HEK293 (cell line): Measurements from ENCODE around the gene EME2.

Experiments
- CTCF ChIA-PET: fragments of 350-600 bp; formaldehyde crosslinking; extraction: SDS; loops from one replicate; lab custom pipeline; 2021; ENCODE audit warnings: antibody characterized with exemption; lab: Yijun Ruan, JAX
- POLR2A ChIA-PET: fragments of 300-600 bp; formaldehyde crosslinking; extraction: SDS; loops from one replicate; lab custom pipeline; 2020; ENCODE audit warnings: antibody characterized with exemption, inconsistent platforms; lab: Yijun Ruan, JAX
- H3K27ac ChIP-seq: fragments of 200-500 bp; sonication (Bioruptor generic); 2 replicates; pipeline ENCODE4 v1.5.1; 2014; ENCODE audit warnings: low read depth, low read length, control low read depth, inconsistent platforms; ENCODE audit errors: extremely low read depth
- H3K36me3 ChIP-seq, 2 experiments: fragments of 200-500 bp in 1 of 2; sonication (Bioruptor generic) in 1 of 2; 1 replicate in 1 of 2; 2 replicates in 1 of 2; pipeline ENCODE4 v1.5.1; 2014 to 2017; ENCODE audit warnings: inconsistent platforms in 2 of 2, low read length in 2 of 2; ENCODE audit not compliant: control insufficient read depth in 2 of 2, insufficient read depth in 1 of 2
- H3K4me1 ChIP-seq: fragments of 200-500 bp; sonication (Bioruptor generic); 2 replicates; pipeline ENCODE4 v1.5.1; 2014; ENCODE audit warnings: mild to moderate bottlenecking, low read length, inconsistent platforms; ENCODE audit not compliant: control insufficient read depth, insufficient read depth
- H3K4me3 ChIP-seq: 2 replicates; pipeline ENCODE4 v1.5.1; 2011; ENCODE audit warnings: low read depth, mild to moderate bottlenecking, control low read depth, low read length, moderate library complexity
- H3K9me3 ChIP-seq: fragments of 200-500 bp; sonication (Bioruptor generic); 2 replicates; pipeline ENCODE4 v1.5.1; 2014; ENCODE audit warnings: low read depth, low read length, inconsistent platforms; ENCODE audit not compliant: control insufficient read depth, insufficient read depth
- RBAK ChIP-seq: fragments of 450-650 bp; formaldehyde crosslinking; IDR thresholded peaks from 2 replicates; pipeline ENCODE4 v1.5.1; 2016; ENCODE audit warnings: missing biosample characterization, missing genetic modification characterization
- SALL2 ChIP-seq: fragments of 450-650 bp; formaldehyde crosslinking; IDR thresholded peaks from 2 replicates; pipeline ENCODE4 v1.5.0; 2017; ENCODE audit warnings: missing biosample characterization, mild to moderate bottlenecking, missing genetic modification characterization, borderline replicate concordance
- ZIC2 ChIP-seq: fragments of 450-650 bp; formaldehyde crosslinking; IDR thresholded peaks from 2 replicates; pipeline ENCODE4 v1.5.1; 2016; ENCODE audit warnings: missing biosample characterization, missing genetic modification characterization
- ZNF112 ChIP-seq: fragments of 450-650 bp; formaldehyde crosslinking; IDR thresholded peaks from 2 replicates; pipeline ENCODE4 v1.5.0; 2017; ENCODE audit warnings: missing biosample characterization, missing genetic modification characterization
- ZNF175 ChIP-seq: fragments of 450-650 bp; formaldehyde crosslinking; IDR thresholded peaks from 2 replicates; pipeline ENCODE4 v1.5.1; 2016; ENCODE audit warnings: missing biosample characterization, missing genetic modification characterization
- ZNF2 ChIP-seq: fragments of 450-650 bp; formaldehyde crosslinking; IDR thresholded peaks from 2 replicates; pipeline ENCODE4 v1.5.1; 2016; ENCODE audit warnings: missing biosample characterization, missing genetic modification characterization
- ZNF391 ChIP-seq: fragments of 450-650 bp; formaldehyde crosslinking; IDR thresholded peaks from 2 replicates; pipeline ENCODE4 v1.5.1; 2016; ENCODE audit warnings: low read depth, missing biosample characterization, missing genetic modification characterization, borderline replicate concordance
- ZNF544 ChIP-seq: fragments of 450-650 bp; formaldehyde crosslinking; IDR thresholded peaks from 2 replicates; pipeline ENCODE4 v1.5.0; 2017; ENCODE audit warnings: missing biosample characterization, missing genetic modification characterization
- ZNF548 ChIP-seq: fragments of 450-650 bp; formaldehyde crosslinking; IDR thresholded peaks from 2 replicates; pipeline ENCODE4 v1.5.1; 2016; ENCODE audit warnings: missing biosample characterization, missing genetic modification characterization
- ZNF558 ChIP-seq: fragments of 450-650 bp; formaldehyde crosslinking; IDR thresholded peaks from 2 replicates; pipeline ENCODE4 v1.5.1; 2016; ENCODE audit warnings: missing biosample characterization, missing genetic modification characterization
- ZNF610 ChIP-seq: fragments of 450-650 bp; formaldehyde crosslinking; IDR thresholded peaks from 2 replicates; pipeline ENCODE4 v1.5.1; 2016; ENCODE audit warnings: missing biosample characterization, missing genetic modification characterization, borderline replicate concordance
- ZNF623 ChIP-seq: fragments of 450-650 bp; formaldehyde crosslinking; IDR thresholded peaks from 2 replicates; pipeline ENCODE4 v1.5.1; 2016; ENCODE audit warnings: missing biosample characterization, missing genetic modification characterization
- ZSCAN5A ChIP-seq: fragments of 450-650 bp; formaldehyde crosslinking; IDR thresholded peaks from 2 replicates; pipeline ENCODE4 v1.5.1; 2016; ENCODE audit warnings: missing biosample characterization, missing genetic modification characterization
- TF ChIP-seq, protein P1 (sequence below): fragments of 450-650 bp; IDR thresholded peaks from 2 replicates; pipeline ENCODE4 v1.5.1; 2018; ENCODE audit warnings: missing biosample characterization, missing genetic modification characterization
- TF ChIP-seq, protein P2 (sequence below): IDR thresholded peaks from 2 replicates; pipeline ENCODE4 v1.6.1; 2011; ENCODE audit warnings: mild to moderate bottlenecking, low read depth, low read length, borderline replicate concordance

EME2 gene

GRCh38 chr16:1743376-1744337, 29.0 kb upstream of the EME2 start:
- ChIA-PET CTCF (interaction anchor here (1.3 kb wide), 1 partner anchor 37 kb away, joined by 3 read pairs; the partner anchor contains the start of gene MAPK8IP3), POLR2A (interaction anchor here (0.5 kb wide), 1 partner anchor 38 kb away, joined by 3 read pairs; no protein-coding TSS in a partner anchor)
- peaks cover 0 to 79% of the 10 kb centered on the region in 2 experiments; a peak in 1 of 3 replicates for H3K36me3 ChIP-seq
- H3K9me3 ChIP-seq = no peaks in the 10 kb centered on the region
- TF ChIP-seq ZIC2 (peak; percentile 48), ZNF610 (tag by site-specific recombination) (no peak)
- H3K27ac ChIP-seq = no peak overlapping the region
- H3K4me3 ChIP-seq = no peak overlapping the region
- no peaks in the 10 kb centered on the region for H3K4me1 ChIP-seq

DNA sequence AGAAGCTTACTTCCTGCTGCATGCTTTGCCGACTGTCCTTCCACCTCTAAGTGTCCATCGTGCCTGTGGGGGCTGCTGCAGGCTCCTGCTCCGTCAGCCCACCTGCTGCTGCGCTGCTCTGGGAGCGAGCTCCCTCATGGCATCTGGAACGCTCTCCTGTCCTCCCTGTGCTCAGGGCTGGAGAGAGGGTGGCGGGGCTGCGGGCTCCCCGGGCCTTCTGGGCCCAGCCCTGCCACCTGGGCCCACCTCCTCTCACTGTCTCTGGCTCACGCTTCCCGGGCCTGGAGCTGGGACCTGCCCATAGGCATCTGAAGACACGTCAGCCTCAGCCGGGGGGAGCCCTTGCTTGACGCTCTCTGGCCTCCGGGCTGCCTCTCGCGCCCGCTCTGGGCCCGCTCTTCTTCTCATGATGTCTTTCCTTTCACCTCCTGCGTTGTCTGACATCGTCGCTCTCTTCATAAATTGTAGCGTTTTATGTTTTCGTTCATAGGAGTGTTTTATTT, 28.2 kb upstream of the EME2 start:
- Histone ChIP-seq H3K4me3 (no peak overlapping the region), H3K9me3 (no peaks in the 10 kb centered on the region), H3K27ac (no peak overlapping the region), H3K4me1 (no peaks in the 10 kb centered on the region)
- CTCF ChIA-PET = interaction anchor here (1.3 kb wide), 1 partner anchor 38 kb away, joined by 3 read pairs; the partner anchor contains the start of gene MAPK8IP3
- POLR2A ChIA-PET = interaction anchor here (0.5 kb wide), 1 partner anchor 39 kb away, joined by 3 read pairs; no protein-coding TSS in a partner anchor
- TF ChIP-seq ZNF112 = no peak
- no peak for TF ChIP-seq ZSCAN5A (tag by site-specific recombination)
- TF ChIP-seq, all 188 proteins: peak for 0
- peaks cover 0 to 85% of the 10 kb centered on the region in 2 experiments; a peak in 1 of 3 replicates for H3K36me3 ChIP-seq

DNA sequence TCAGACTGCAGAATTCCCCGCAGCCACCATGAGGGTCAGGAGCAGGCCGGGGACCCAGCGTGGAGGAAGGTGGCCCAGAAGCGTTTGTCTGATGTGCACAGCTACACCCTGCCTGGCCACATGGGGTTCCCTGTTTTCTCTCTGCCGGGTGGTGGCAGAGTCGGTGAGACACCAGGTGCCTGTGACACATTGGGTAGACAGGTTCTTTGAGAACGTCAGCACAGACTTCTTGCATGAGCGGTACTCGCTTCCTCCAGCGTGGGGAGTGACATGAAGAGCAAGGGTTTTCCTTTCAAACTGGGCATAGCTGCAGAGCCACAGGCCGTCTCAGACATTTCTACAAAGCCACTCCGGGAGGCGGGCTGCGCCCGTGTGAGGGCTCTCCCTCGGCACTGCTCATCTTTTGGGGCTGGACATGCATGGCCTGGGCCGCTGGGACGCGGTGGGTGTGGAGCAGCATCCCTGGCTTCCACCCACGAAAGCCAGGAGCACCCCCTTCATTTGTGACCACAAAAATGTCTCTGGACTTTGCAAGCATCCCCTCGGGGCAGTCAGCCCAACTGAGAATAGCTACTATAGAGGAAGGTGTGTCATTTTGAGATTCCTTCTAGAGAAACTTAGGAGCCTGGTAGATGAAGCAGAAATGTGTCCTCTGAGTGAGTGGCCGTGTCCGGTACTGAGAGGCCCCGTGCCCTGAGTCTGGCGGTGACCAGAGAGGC, 27.3 kb upstream of the EME2 start:
- Histone ChIP-seq H3K27ac (no peak overlapping the region), H3K4me1 (no peaks in the 10 kb centered on the region), H3K4me3 (no peak overlapping the region), H3K9me3 (no peaks in the 10 kb centered on the region), H3K36me3 (peaks cover under 1 to 80% of the 10 kb centered on the region in 2 experiments; a peak in 2 of 3 replicates)
- TF ChIP-seq ZNF623 (tag by site-specific recombination) (no peak), ZNF2 (no peak), ZNF175 (tag by site-specific recombination) (no peak), ZNF548 (tag by site-specific recombination) (no peak)
- TF ChIP-seq, protein P1, sequence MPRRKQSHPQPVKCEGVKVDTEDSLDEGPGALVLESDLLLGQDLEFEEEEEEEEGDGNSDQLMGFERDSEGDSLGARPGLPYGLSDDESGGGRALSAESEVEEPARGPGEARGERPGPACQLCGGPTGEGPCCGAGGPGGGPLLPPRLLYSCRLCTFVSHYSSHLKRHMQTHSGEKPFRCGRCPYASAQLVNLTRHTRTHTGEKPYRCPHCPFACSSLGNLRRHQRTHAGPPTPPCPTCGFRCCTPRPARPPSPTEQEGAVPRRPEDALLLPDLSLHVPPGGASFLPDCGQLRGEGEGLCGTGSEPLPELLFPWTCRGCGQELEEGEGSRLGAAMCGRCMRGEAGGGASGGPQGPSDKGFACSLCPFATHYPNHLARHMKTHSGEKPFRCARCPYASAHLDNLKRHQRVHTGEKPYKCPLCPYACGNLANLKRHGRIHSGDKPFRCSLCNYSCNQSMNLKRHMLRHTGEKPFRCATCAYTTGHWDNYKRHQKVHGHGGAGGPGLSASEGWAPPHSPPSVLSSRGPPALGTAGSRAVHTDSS (tag by site-specific recombination) = no peak
- POLR2A ChIA-PET = no interaction called here
- CTCF ChIA-PET = no interaction called here

GRCh38 chr16:1745900-1746692, 26.5 kb upstream of the EME2 start:
- no peak overlapping the region for H3K27ac ChIP-seq
- POLR2A ChIA-PET = no interaction called here

More at GRCh38 chr16:1745900-1746692, 26.5 kb upstream of the EME2 start:
- Histone ChIP-seq H3K4me3 (no peak overlapping the region), H3K4me1 (no peaks in the 10 kb centered on the region), H3K9me3 (no peaks in the 10 kb centered on the region), H3K36me3 (peaks cover 5 to 79% of the 10 kb centered on the region in 2 experiments; a peak in 2 of 3 replicates)
- TF ChIP-seq, protein P2, sequence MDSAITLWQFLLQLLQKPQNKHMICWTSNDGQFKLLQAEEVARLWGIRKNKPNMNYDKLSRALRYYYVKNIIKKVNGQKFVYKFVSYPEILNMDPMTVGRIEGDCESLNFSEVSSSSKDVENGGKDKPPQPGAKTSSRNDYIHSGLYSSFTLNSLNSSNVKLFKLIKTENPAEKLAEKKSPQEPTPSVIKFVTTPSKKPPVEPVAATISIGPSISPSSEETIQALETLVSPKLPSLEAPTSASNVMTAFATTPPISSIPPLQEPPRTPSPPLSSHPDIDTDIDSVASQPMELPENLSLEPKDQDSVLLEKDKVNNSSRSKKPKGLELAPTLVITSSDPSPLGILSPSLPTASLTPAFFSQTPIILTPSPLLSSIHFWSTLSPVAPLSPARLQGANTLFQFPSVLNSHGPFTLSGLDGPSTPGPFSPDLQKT = no peak
- TF ChIP-seq ZNF544 (tag by site-specific recombination) = no peak
- no peak for TF ChIP-seq RBAK (tag by site-specific recombination)
- TF ChIP-seq ZNF391 (tag by site-specific recombination) = no peak
- TF ChIP-seq SALL2 (tag by site-specific recombination) = no peak
- no peak for TF ChIP-seq ZNF558 (tag by site-specific recombination)
- CTCF ChIA-PET = no interaction called here
